Lung (tissue), 12 donors: Measurements from ENCODE around the gene ADAM11. TPM values are rescaled to one million over a fixed set of nuclear protein-coding genes. Genes with fewer than 3 reads are reported as not detected.
"Not testable (repeated sequence)": the region's sequence is repeated elsewhere in the genome, so short reads cannot be mapped to it uniquely, and the experiment has no call there.

Experiments
- ATAC-seq: fragments of 200-7000 bp; cut with Tn5 transposase; one replicate; pipeline ENCODE4 v1.9.1; 2020; ENCODE audit warnings: moderate number of reproducible peaks; ENCODE audit not compliant: insufficient read depth, low FRiP score
- DNase-seq, 3 donors: peaks; one replicate each; pipeline ENCODE4 v3.0.0-alpha.2; 2013 to 2017
- H3K27ac ChIP-seq, 2 donors: one replicate each; pipeline ENCODE4 v1.5.1; 2013; ENCODE audit warnings: mild to moderate bottlenecking in 2 of 2, moderate library complexity in 2 of 2, control low read depth in 1 of 2, inconsistent platforms in 1 of 2, low read depth in 1 of 2, low read length in 1 of 2
- H3K27me3 ChIP-seq, 3 donors: one replicate each; pipeline ENCODE4 v1.5.1; 2013; ENCODE audit warnings: low read length in 2 of 3; ENCODE audit not compliant: control insufficient read depth in 3 of 3, insufficient read depth in 3 of 3
- H3K36me3 ChIP-seq, 4 donors: one replicate each; pipeline ENCODE4 v1.5.1; 2013; ENCODE audit warnings: low read length in 4 of 4, mild to moderate bottlenecking in 1 of 4, moderate library complexity in 1 of 4; ENCODE audit not compliant: control insufficient read depth in 4 of 4, insufficient read depth in 4 of 4
- H3K4me1 ChIP-seq, 5 donors: one replicate each; pipeline ENCODE4 v1.5.1; 2013; ENCODE audit warnings: low read length in 5 of 5, mild to moderate bottlenecking in 2 of 5, moderate library complexity in 1 of 5; ENCODE audit not compliant: control insufficient read depth in 5 of 5, insufficient read depth in 5 of 5
- H3K4me3 ChIP-seq: one replicate; pipeline ENCODE4 v1.5.1; 2013; ENCODE audit warnings: mild to moderate bottlenecking, control low read depth, moderate library complexity
- H3K9ac ChIP-seq, 2 donors: one replicate each; pipeline ENCODE4 v1.5.1; 2013; ENCODE audit warnings: low read length in 2 of 2, control low read depth in 1 of 2; ENCODE audit not compliant: insufficient read depth in 1 of 2
- H3K9me3 ChIP-seq, 4 donors: one replicate each; pipeline ENCODE4 v1.5.1; 2013; ENCODE audit warnings: low read length in 3 of 4, mild to moderate bottlenecking in 1 of 4, moderate library complexity in 1 of 4; ENCODE audit not compliant: control insufficient read depth in 4 of 4, insufficient read depth in 3 of 4
- WGBS, 2 donors: extraction: QIAGEN DNeasy Blood & Tissue Kit; methylation state at CpG; one replicate each; pipeline ENCODE4 v1.1.7; 2013; 5-methylcytosine and 5-hydroxymethylcytosine counted together
- polyA plus RNA-seq, 2 donors: library from polyadenylated mRNA; stranded (reverse); fragments of 200-250 nt; gene quantifications; one replicate each; pipeline ENCODE4 v1.2.1, GENCODE V29; 2013
- total RNA-seq, 2 donors: library from RNA; depleted of rRNA in 1 of 2; stranded (reverse); fragments of >200 nt in 1 of 2; gene quantifications; one replicate each; pipeline ENCODE4 v1.2.1, GENCODE V29; 2014 to 2021
- TF ChIP-seq, protein P1 (sequence below): IDR thresholded peaks from 2 replicates; pipeline ENCODE4 v1.5.1; 2012; ENCODE audit warnings: mild to moderate bottlenecking; ENCODE audit errors: control extremely low read depth, extremely low read depth
- donor health status: control.
- donor health status: control.
- donor health status: Bipolar disorder and iron deficiency.
- donor health status: healthy.
- donor health status: DM: yes; HTN: yes; CAD: no.

ADAM11 gene
- total and polyA plus RNA-seq, 4 donors, result 0.09 to 1.1 (median 0.18) TPM

DNA sequence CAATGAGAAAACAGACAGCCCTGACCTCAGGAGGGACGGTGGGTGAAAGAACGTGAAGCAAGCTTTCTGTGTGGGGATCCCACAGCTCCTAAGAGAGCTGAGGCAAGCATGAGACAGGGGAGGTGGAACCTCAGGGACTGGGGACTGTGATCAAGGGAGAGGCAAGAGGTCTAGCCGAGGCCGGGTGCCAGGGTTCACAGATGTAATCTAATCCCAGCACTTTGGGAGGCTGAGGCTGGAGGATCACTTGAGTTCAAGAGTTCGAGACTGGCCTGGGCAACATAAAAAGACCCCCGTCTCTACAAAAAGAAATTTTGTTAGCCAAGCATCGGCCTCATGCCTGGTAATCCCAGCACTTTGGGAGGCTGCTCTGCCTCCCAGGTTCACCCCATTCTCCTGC is 4.5 kb upstream of the ADAM11 start:
- Histone ChIP-seq H3K36me3 (peaks cover 0 to 13% (median 0%) of the 10 kb centered on the region in 4 donors), H3K9me3 (peaks cover 0 to 2% (median 0%) of the 10 kb centered on the region in 4 donors), H3K4me3 (no peak overlapping the region), H3K27me3 (peaks cover 0 to under 1% (median 0%) of the 10 kb centered on the region in 3 donors), H3K4me1 (peaks cover 0 to 5% (median 4%) of the 10 kb centered on the region in 5 donors), H3K9ac (no peak overlapping the region), H3K27ac (no peak overlapping the region)
- no peak for DNase-seq
- TF ChIP-seq, protein P1, sequence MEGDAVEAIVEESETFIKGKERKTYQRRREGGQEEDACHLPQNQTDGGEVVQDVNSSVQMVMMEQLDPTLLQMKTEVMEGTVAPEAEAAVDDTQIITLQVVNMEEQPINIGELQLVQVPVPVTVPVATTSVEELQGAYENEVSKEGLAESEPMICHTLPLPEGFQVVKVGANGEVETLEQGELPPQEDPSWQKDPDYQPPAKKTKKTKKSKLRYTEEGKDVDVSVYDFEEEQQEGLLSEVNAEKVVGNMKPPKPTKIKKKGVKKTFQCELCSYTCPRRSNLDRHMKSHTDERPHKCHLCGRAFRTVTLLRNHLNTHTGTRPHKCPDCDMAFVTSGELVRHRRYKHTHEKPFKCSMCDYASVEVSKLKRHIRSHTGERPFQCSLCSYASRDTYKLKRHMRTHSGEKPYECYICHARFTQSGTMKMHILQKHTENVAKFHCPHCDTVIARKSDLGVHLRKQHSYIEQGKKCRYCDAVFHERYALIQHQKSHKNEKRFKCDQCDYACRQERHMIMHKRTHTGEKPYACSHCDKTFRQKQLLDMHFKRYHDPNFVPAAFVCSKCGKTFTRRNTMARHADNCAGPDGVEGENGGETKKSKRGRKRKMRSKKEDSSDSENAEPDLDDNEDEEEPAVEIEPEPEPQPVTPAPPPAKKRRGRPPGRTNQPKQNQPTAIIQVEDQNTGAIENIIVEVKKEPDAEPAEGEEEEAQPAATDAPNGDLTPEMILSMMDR, result no peak
- 80 to 85% methylated on average over 7 of the region's 7 CpGs for WGBS, 2 donors
- ATAC-seq, result no peak

DNA sequence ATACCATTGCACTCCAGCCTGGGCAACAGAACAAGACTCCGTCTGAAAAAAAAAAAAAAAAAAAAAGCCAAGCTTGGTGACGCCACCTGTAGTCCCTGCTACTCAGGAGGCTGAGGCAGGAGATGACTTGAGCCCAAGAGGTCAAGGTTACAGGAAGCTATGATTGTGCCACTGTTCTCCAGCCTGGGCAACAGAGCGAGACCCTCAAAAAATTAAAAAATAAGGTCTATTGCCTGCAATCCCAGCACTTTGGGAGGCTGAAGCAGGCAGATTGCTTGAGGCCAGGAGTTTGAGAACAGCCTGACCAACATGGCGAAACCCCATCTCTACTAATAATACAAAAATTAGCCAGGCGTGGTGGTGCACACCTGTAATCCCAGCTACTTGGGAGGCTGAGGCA is 3.6 kb upstream of the ADAM11 start:
- not testable (repeated sequence) for ATAC-seq, H3K9me3 ChIP-seq, H3K36me3 ChIP-seq, H3K4me1 ChIP-seq, DNase-seq, H3K4me3 ChIP-seq, H3K27ac ChIP-seq, H3K9ac ChIP-seq, H3K27me3 ChIP-seq
- WGBS, 2 donors, result 91 to 98% methylated on average over 5 of the region's 5 CpGs

DNA sequence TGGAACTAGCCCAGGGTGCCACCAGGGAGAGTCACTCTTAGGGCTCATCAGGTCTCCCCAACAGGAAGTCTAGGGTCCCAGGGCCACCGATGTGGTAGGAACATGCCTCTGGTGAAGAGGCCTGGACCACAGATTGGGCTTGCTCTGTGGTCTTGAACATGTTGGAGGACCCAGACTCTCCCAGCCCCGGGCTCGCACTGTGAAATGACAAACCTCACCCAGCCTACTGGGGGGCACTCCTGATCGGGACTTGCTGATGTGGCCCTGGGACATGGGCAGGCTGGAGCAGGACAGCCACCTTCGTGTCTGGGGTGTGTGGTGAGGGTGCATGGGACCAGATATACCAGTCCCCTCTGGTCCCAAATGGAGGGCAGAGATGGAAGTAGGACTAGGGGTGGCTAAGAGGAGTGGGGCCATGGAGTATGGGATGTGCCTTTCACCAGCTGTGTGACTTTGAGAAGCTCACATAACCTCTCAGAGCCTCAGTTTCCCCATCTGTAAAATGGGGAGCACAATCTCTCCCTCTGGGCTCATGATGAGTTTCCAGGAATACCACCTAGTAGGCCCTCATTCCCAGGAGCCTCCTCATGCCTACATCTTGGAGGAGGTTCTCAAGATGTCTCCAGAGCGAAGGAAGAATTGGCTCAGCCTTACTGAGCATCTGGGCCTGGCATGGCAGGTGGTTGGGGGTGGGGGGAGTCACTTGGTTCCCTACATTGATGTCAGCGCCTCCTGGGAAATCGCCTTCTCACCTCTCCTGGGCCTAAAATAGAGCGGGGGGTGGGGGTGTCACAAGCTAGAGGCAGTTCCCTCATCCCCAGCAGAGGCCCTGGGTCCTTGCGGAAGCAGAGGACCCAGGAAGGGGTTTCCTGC is 1.5 kb upstream of the ADAM11 start:
- Histone ChIP-seq H3K36me3 (no peaks in the 10 kb centered on the region), H3K9ac (no peak overlapping the region), H3K27me3 (peaks cover 0 to 2% (median 0%) of the 10 kb centered on the region in 3 donors), H3K4me1 (peaks cover 0 to 8% (median 0%) of the 10 kb centered on the region in 5 donors), H3K9me3 (no peaks in the 10 kb centered on the region), H3K27ac (no peak overlapping the region), H3K4me3 (no peak overlapping the region)
- TF ChIP-seq, protein P1, result no peak
- DNase-seq (no peak), ATAC-seq (no peak)
- 87 to 89% methylated on average over 10 of the region's 10 CpGs for WGBS, 2 donors

DNA sequence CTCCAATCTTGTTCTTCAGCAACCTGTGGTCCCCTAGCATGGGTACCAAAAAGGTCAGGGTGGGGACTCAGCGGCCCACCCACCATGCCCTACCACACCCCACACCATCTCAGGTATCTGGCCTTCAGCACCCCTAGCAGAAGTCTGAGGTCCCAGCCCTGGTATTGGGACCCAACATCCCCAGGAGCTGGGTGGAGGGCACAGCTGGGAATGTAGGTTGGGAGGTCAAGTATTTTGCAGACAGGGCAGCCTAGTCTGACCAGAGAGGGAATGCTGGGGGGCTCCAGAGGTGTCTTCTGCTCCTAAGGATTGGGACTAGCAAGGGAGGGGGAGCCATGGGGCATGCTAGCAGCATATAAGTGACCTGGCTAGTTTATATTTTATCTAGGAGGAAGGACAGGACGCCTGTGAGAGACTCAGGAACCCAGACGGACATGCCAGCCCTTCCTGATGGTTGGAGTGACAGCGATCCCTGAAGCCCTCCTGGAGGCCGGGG is 822 bp upstream of the ADAM11 start:
- Histone ChIP-seq H3K27me3 (peaks cover 0 to 2% (median 0%) of the 10 kb centered on the region in 3 donors), H3K36me3 (no peaks in the 10 kb centered on the region), H3K9me3 (no peaks in the 10 kb centered on the region), H3K4me3 (no peak overlapping the region), H3K9ac (no peak overlapping the region), H3K27ac (no peak overlapping the region), H3K4me1 (peaks cover 0 to 8% (median 0%) of the 10 kb centered on the region in 5 donors)
- TF ChIP-seq, protein P1, result no peak
- DNase-seq (no peak), ATAC-seq (no peak)
- 38 to 40% methylated on average over 5 of the region's 5 CpGs for WGBS, 2 donors
